Endothelial cell of umbilical vein (primary cell): Measurements from ENCODE around the gene IER3. TPM values are rescaled to one million over a fixed set of nuclear protein-coding genes. Genes with fewer than 3 reads are reported as not detected.

Source experiments
- BruUV-seq: library from RNA; stranded (reverse); fragments of 400-500 nt; replicated peaks from 2 replicates; lab custom pipeline; 2021; lab: Mats Ljungman, UMichigan
- CTCF ChIA-PET: fragments of 300-600, 350-600 bp; sonication (Branson Sonifier 250); formaldehyde crosslinking; loops from one replicate; lab custom pipeline; 2021; ENCODE audit warnings: antibody characterized with exemption, inconsistent platforms; lab: Charles Lee
- POLR2A ChIA-PET: fragments of 300-600, 350-600 bp; sonication (Branson Sonifier 250); formaldehyde crosslinking; loops from one replicate; lab custom pipeline; 2021; ENCODE audit warnings: antibody characterized with exemption, inconsistent platforms; lab: Charles Lee
- DNase-seq: peaks from one replicate; pipeline ENCODE4 v3.0.0-alpha.2; 2011; ENCODE audit warnings: low read depth, low spot score
- FAIRE-seq: peaks from 2 replicates; lab custom pipeline; 2011; peaks lifted over from hg19 to GRCh38; lab: Jason Lieb, UNC
- H2AFZ ChIP-seq: 2 replicates; pipeline ENCODE4 v1.6.0; 2012; ENCODE audit warnings: low read depth, low read length, control low read depth, inconsistent platforms
- H3K27ac ChIP-seq: 2 replicates; pipeline ENCODE4 v1.5.1; 2011; ENCODE audit warnings: low read depth, mild to moderate bottlenecking, control low read depth, low read length, moderate library complexity; ENCODE audit not compliant: insufficient read depth
- H3K27me3 ChIP-seq, 2 experiments: 2 replicates each; pipeline versions ENCODE4 v1.6.0 to v1.6.1; 2011; ENCODE audit warnings: low read length in 2 of 2, mixed read lengths in 1 of 2; ENCODE audit not compliant: control insufficient read depth in 2 of 2, insufficient read depth in 2 of 2
- H3K36me3 ChIP-seq, 2 experiments: 2 replicates in 1 of 2; 3 replicates in 1 of 2; pipeline ENCODE4 v1.5.1; 2011; ENCODE audit warnings: low read length in 2 of 2, mild to moderate bottlenecking in 1 of 2, moderate library complexity in 1 of 2; ENCODE audit not compliant: control insufficient read depth in 2 of 2, insufficient read depth in 2 of 2; ENCODE audit errors: extremely low read depth in 1 of 2
- H3K4me1 ChIP-seq: 3 replicates; pipeline ENCODE4 v1.5.1; 2011; ENCODE audit warnings: mild to moderate bottlenecking, low read length; ENCODE audit not compliant: control insufficient read depth, insufficient read depth; ENCODE audit errors: extremely low read depth
- H3K4me2 ChIP-seq: 2 replicates; pipeline ENCODE4 v1.6.1; 2011; ENCODE audit warnings: low read length, control low read depth, mixed read lengths; ENCODE audit not compliant: insufficient read depth
- H3K4me3 ChIP-seq, 3 experiments: fragments of 200-600 bp in 1 of 3; sonication (generic), shearing (Covaris generic) in 1 of 3; replicated peaks in 1 of 3; 2 replicates each; pipeline ENCODE4 v1.5.1; 2011 to 2016; ENCODE audit warnings: control low read depth in 3 of 3, low read length in 3 of 3, mild to moderate bottlenecking in 2 of 3, inconsistent platforms in 1 of 3, low read depth in 1 of 3, moderate library complexity in 1 of 3; ENCODE audit not compliant: insufficient read depth in 1 of 3
- H3K79me2 ChIP-seq: 2 replicates; pipeline ENCODE4 v1.6.0; 2012; ENCODE audit warnings: low read length, inconsistent platforms; ENCODE audit not compliant: control insufficient read depth, insufficient read depth
- H3K9ac ChIP-seq: replicated peaks from 2 replicates; pipeline ENCODE3; 2011; ENCODE audit warnings: low read length, control low read depth; ENCODE audit not compliant: insufficient read depth; ENCODE audit errors: extremely low read depth
- H3K9me1 ChIP-seq: replicated peaks from 3 replicates; pipeline ENCODE4 v1.6.0; 2011; ENCODE audit warnings: mild to moderate bottlenecking, low read length; ENCODE audit not compliant: control insufficient read depth, insufficient read depth; ENCODE audit errors: extremely low read depth
- H3K9me3 ChIP-seq: replicated peaks from 2 replicates; pipeline ENCODE4 v1.5.1; 2012; ENCODE audit warnings: low read length, inconsistent platforms; ENCODE audit not compliant: control insufficient read depth, insufficient read depth
- H4K20me1 ChIP-seq: replicated peaks from 2 replicates; pipeline ENCODE3; 2011; ENCODE audit warnings: mild to moderate bottlenecking, low read length; ENCODE audit not compliant: control insufficient read depth, insufficient read depth; ENCODE audit errors: extremely low read depth
- EZH2 ChIP-seq: IDR thresholded peaks from 2 replicates; pipeline ENCODE4 v1.6.1; 2012; ENCODE audit warnings: borderline replicate concordance, low read depth, mild to moderate bottlenecking, moderate library complexity, low read length, inconsistent platforms; ENCODE audit not compliant: severe bottlenecking
- FOS ChIP-seq: IDR thresholded peaks from 2 replicates; pipeline ENCODE4 v1.6.1; 2011; ENCODE audit warnings: mild to moderate bottlenecking, low read length, moderate library complexity, borderline replicate concordance; ENCODE audit not compliant: insufficient read depth
- GATA2 ChIP-seq: IDR thresholded peaks from 2 replicates; pipeline ENCODE4 v1.7.0; 2011; ENCODE audit warnings: low read depth, mild to moderate bottlenecking, moderate library complexity, mixed read lengths, low read length; ENCODE audit not compliant: insufficient read length, insufficient read depth
- JUN ChIP-seq: IDR thresholded peaks from 2 replicates; pipeline ENCODE4 v1.6.1; 2011; ENCODE audit warnings: borderline replicate concordance, low read depth; ENCODE audit not compliant: insufficient read length, insufficient read depth
- MAX ChIP-seq: IDR thresholded peaks from 2 replicates; pipeline ENCODE4 v1.6.1; 2011; ENCODE audit not compliant: insufficient read depth, insufficient read length
- MYC ChIP-seq: IDR thresholded peaks from one replicate; pipeline ENCODE4 v1.6.1; 2011; ENCODE audit warnings: mild to moderate bottlenecking, low read depth, low read length
- POLR2A ChIP-seq: IDR thresholded peaks from 2 replicates; pipeline ENCODE4 v1.6.1; 2012; ENCODE audit warnings: low read depth, mild to moderate bottlenecking, control low read depth, low read length
- POLR2AphosphoS5 ChIP-seq: IDR thresholded peaks from 2 replicates; pipeline ENCODE4 v1.6.1; 2012; ENCODE audit warnings: low read depth, mild to moderate bottlenecking, control low read depth, low read length, moderate library complexity; ENCODE audit not compliant: insufficient read depth
- dilution Hi-C: fragments of 300-500 bp; cut with MboI; formaldehyde crosslinking; loops from one replicate; pipeline ENCODE4 v1.15.0; 2019; ENCODE audit warnings: low sequenced_read_pairs; ENCODE audit not compliant: extremely low pct_ligation_motif_present
- intact Hi-C: fragments of 100-400 bp; cut with micrococcal nuclease; formaldehyde crosslinking; loops from one replicate; pipeline ENCODE4 v1.10.0; 2022
- polyA plus RNA-seq, 4 experiments: library from polyadenylated mRNA; depleted of rRNA in 3 of 4; stranded (reverse) in 3 of 4; unstranded in 1 of 4; fragments of >200 nt; gene quantifications; 2 replicates each; pipeline versions ENCODE4 v1.2.1 to v1.2.3, GENCODE V29; 2011 to 2012; ENCODE audit warnings: missing spikeins in 1 of 4
- total RNA-seq: library from RNA; stranded (reverse); gene quantifications from 2 replicates; pipeline ENCODE4 v1.2.3, GENCODE V29; 2021
- TF ChIP-seq, protein P1 (sequence below), 2 donors: IDR thresholded peaks; 1 replicate in 1 of 2; 2 replicates in 1 of 2; pipeline ENCODE4 v1.5.1; 2011; ENCODE audit warnings: low read length in 2 of 2, mild to moderate bottlenecking in 2 of 2, moderate library complexity in 2 of 2, control low read depth in 1 of 2, inconsistent platforms in 1 of 2, low read depth in 1 of 2; ENCODE audit not compliant: insufficient read depth in 1 of 2; ENCODE audit errors: extremely low read depth in 1 of 2

IER3 gene
- total and polyA plus RNA-seq, 2 donors (not counting 3 experiments of a cell fraction or from before 2014, with no cell fraction given) = 170 to 468 TPM

- ChIA-PET CTCF (interaction anchor here (0.7 to 4.1 kb wide), 3 partner anchors 10 to 21 kb away, joined by 3 to 17 read pairs (median 3); partner anchors contain the start of gene MDC1), POLR2A (no interaction called here)
- dilution Hi-C loops (no loop called here), intact Hi-C loops (no loop called here)
- FAIRE-seq (no peak), DNase-seq (no peak)
- no peak overlapping the region for H3K27ac ChIP-seq
- no peaks in the 10 kb centered on the region for H3K9me3 ChIP-seq
- H3K36me3 ChIP-seq = peaks cover 2 to 6% of the 10 kb centered on the region in 2 experiments
- H3K4me2 ChIP-seq = no peak overlapping the region
- BruUV-seq = no TSS peak
- no peaks in the 10 kb centered on the region for H3K79me2 ChIP-seq
- no peaks in the 10 kb centered on the region for H3K27me3 ChIP-seq
- no peak overlapping the region for H2AFZ ChIP-seq
- no peak overlapping the region for H3K4me3 ChIP-seq
- TF ChIP-seq POLR2A (no peak), POLR2AphosphoS5 (no peak), GATA2 (no peak), MAX (no peak), MYC (no peak), FOS (no peak), JUN (no peak), EZH2 (no peak)
- TF ChIP-seq, protein P1, sequence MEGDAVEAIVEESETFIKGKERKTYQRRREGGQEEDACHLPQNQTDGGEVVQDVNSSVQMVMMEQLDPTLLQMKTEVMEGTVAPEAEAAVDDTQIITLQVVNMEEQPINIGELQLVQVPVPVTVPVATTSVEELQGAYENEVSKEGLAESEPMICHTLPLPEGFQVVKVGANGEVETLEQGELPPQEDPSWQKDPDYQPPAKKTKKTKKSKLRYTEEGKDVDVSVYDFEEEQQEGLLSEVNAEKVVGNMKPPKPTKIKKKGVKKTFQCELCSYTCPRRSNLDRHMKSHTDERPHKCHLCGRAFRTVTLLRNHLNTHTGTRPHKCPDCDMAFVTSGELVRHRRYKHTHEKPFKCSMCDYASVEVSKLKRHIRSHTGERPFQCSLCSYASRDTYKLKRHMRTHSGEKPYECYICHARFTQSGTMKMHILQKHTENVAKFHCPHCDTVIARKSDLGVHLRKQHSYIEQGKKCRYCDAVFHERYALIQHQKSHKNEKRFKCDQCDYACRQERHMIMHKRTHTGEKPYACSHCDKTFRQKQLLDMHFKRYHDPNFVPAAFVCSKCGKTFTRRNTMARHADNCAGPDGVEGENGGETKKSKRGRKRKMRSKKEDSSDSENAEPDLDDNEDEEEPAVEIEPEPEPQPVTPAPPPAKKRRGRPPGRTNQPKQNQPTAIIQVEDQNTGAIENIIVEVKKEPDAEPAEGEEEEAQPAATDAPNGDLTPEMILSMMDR (IDR thresholded peaks at IDR 0.05; ENCODE audit: extremely low read depth in 1 of 2, insufficient read depth in 1 of 2, low read depth in 1 of 2, low read length in 2 of 2) = no peak
- H3K9me1 ChIP-seq = no peaks in the 10 kb centered on the region
- H3K4me1 ChIP-seq = no peaks in the 10 kb centered on the region
- H4K20me1 ChIP-seq = no peaks in the 10 kb centered on the region
- no peak overlapping the region for H3K9ac ChIP-seq
Measured at GRCh38 chr6:30700340-30700739, 44.0 kb downstream of the IER3 start.
